Measurements from ENCODE around the gene DNAJC15. TPM values are rescaled to one million over a fixed set of nuclear protein-coding genes. Genes with fewer than 3 reads are reported as not detected.

DNAJC15 gene
- total RNA-seq, 2 donors from 2014 or later: 7.6 to 10.7 TPM

GRCh38 chr13:42991898-42992763 lies 31.3 kb upstream of the DNAJC15 start, which contains the start of gene EPSTI1:
TSS of gene EPSTI1 (minus strand) at chr13:42992241. CDS start at chr13:42992165, 76 bp downstream.
- peak; percentile 5 for DNase-seq (ENCODE audit: low spot score)
- H3K27me3 ChIP-seq (replicated peaks; ENCODE audit: insufficient read depth): no peaks in the 10 kb centered on the region
- peak; percentile 63 for ATAC-seq (ENCODE audit: insufficient number of reproducible peaks, low FRiP score, low read depth)
- peaks cover 0 to 3% of the 10 kb centered on the region in 2 donors for H3K4me1 ChIP-seq (ENCODE audit: control insufficient read depth in 1 of 2, low read depth in 2 of 2)
- no peaks in the 10 kb centered on the region for H3K36me3 ChIP-seq
- H3K4me3 ChIP-seq: peak within 1 kb of the TSS; percentile 87
- no peaks in the 10 kb centered on the region for H3K9me3 ChIP-seq
- H3K27ac ChIP-seq: peak within 1 kb of the TSS; percentile 51 to 54
- no peak for TF ChIP-seq CTCF (IDR thresholded peaks at IDR 0.05)

GRCh38 chr13:42992764-42993122 lies 30.6 kb upstream of the DNAJC15 start:
- peak overlapping the region; percentile 87 for H3K4me3 ChIP-seq
- peak overlapping the region in 1 of 2 donors; percentile 54 for H3K27ac ChIP-seq
- no peaks in the 10 kb centered on the region for H3K9me3 ChIP-seq
- TF ChIP-seq CTCF (IDR thresholded peaks at IDR 0.05): no peak
- H3K4me1 ChIP-seq (ENCODE audit: control insufficient read depth in 1 of 2, low read depth in 2 of 2): peaks cover 0 to 3% of the 10 kb centered on the region in 2 donors
- no peak for DNase-seq (ENCODE audit: low spot score)
- no peaks in the 10 kb centered on the region for H3K36me3 ChIP-seq
- H3K27me3 ChIP-seq (replicated peaks; ENCODE audit: insufficient read depth): no peaks in the 10 kb centered on the region
- no peak for ATAC-seq (ENCODE audit: insufficient number of reproducible peaks, low FRiP score, low read depth)

GRCh38 chr13:42994878-42995277 lies 28.5 kb upstream of the DNAJC15 start:
- peaks cover 0 to 3% of the 10 kb centered on the region in 2 donors for H3K4me1 ChIP-seq (ENCODE audit: control insufficient read depth in 1 of 2, low read depth in 2 of 2)
- H3K4me3 ChIP-seq: no peak overlapping the region
- no peak for TF ChIP-seq CTCF (IDR thresholded peaks at IDR 0.05)
- DNase-seq (ENCODE audit: low spot score) (no peak), ATAC-seq (ENCODE audit: insufficient number of reproducible peaks, low FRiP score, low read depth) (no peak)
- H3K36me3 ChIP-seq: no peaks in the 10 kb centered on the region
- H3K27me3 ChIP-seq (replicated peaks; ENCODE audit: insufficient read depth): no peaks in the 10 kb centered on the region
- H3K27ac ChIP-seq: no peak overlapping the region
- H3K9me3 ChIP-seq: no peaks in the 10 kb centered on the region

GRCh38 chr13:42996584-42996983 lies 26.8 kb upstream of the DNAJC15 start:
- DNase-seq (ENCODE audit: low spot score): no peak
- no peak for TF ChIP-seq CTCF (IDR thresholded peaks at IDR 0.05)
- no peak overlapping the region for H3K4me3 ChIP-seq
- H3K27ac ChIP-seq: no peak overlapping the region
- ATAC-seq (ENCODE audit: insufficient number of reproducible peaks, low FRiP score, low read depth): no peak
- H3K27me3 ChIP-seq (replicated peaks; ENCODE audit: insufficient read depth): no peaks in the 10 kb centered on the region
- H3K4me1 ChIP-seq (ENCODE audit: control insufficient read depth in 1 of 2, low read depth in 2 of 2): peaks cover 0 to 3% of the 10 kb centered on the region in 2 donors
- H3K36me3 ChIP-seq: no peaks in the 10 kb centered on the region
- H3K9me3 ChIP-seq: no peaks in the 10 kb centered on the region

- H3K4me3 ChIP-seq: no peak overlapping the region
- DNase-seq (ENCODE audit: low spot score) (no peak), ATAC-seq (ENCODE audit: insufficient number of reproducible peaks, low FRiP score, low read depth) (no peak)
- H3K4me1 ChIP-seq (ENCODE audit: control insufficient read depth in 1 of 2, low read depth in 2 of 2): peaks cover 0 to 3% of the 10 kb centered on the region in 2 donors
- no peaks in the 10 kb centered on the region for H3K9me3 ChIP-seq
- H3K27ac ChIP-seq: no peak overlapping the region
- no peaks in the 10 kb centered on the region for H3K36me3 ChIP-seq
- TF ChIP-seq CTCF (IDR thresholded peaks at IDR 0.05): no peak
- no peaks in the 10 kb centered on the region for H3K27me3 ChIP-seq (replicated peaks; ENCODE audit: insufficient read depth)
Measured at GRCh38 chr13:42997381-42997780, 26.0 kb upstream of the DNAJC15 start.
